ENCODE results near the gene GNAT1. TPM values are rescaled to one million over a fixed set of nuclear protein-coding genes. Genes with fewer than 3 reads are reported as not detected.

The GNAT1 gene
- polyA plus RNA-seq (0.05 to 0.12 TPM in 2 of 3 replicates, not detected in the other), polyA minus RNA-seq (0.13 to 0.86 TPM in 2 of 3 replicates, not detected in the other)
- polyA plus RNA-seq (2011; ENCODE audit: low read depth), result not detected
- not detected in 2 replicates for polyA plus RNA-seq (2011; cell fraction: cytosol; rRNA removed)
- 0.40 and 0.56 TPM in 2 replicates for polyA plus RNA-seq (2011; cell fraction: nucleus; rRNA removed)
- polyA plus RNA-seq (2012; ENCODE audit: low replicate concordance), result not detected in 2 replicates
- polyA minus RNA-seq (2011; cell fraction: cytosol; rRNA and poly(A)+ RNA removed), result not detected
- polyA minus RNA-seq (2011; cell fraction: nucleus; rRNA and poly(A)+ RNA removed), result 0.32 and 0.47 TPM in 2 replicates

DNA sequence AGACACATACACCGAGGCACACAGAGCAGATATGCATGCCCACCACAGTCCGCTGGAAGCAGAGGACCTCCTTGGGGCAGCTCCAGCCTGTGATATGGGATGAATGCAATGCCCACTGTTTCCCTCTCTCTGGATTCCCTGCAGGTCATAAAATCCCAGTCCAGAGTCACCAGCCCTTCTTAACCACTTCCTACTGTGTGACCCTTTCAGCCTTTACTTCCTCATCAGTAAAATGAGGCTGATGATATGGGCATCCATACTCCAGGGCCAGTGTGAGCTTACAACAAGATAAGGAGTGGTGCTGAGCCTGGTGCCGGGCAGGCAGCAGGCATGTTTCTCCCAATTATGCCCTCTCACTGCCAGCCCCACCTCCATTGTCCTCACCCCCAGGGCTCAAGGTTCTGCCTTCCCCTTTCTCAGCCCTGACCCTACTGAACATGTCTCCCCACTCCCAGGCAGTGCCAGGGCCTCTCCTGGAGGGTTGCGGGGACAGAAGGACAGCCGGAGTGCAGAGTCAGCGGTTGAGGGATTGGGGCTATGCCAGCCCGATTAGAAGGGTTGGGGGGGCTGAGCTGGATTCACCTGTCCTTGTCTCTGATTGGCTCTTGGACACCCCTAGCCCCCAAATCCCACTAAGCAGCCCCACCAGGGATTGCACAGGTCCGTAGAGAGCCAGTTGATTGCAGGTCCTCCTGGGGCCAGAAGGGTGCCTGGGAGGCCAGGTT is at the start of gene GNAT1:
Gene GNAT1, plus strand, starts transcription at position 675 of the 725 bp plus-strand sequence. CDS start 116 bp downstream, outside the sequence.
- Histone ChIP-seq H3K4me3 (ENCODE audit: control insufficient read depth in 2 of 3, extremely low read depth in 1 of 3, insufficient read depth in 2 of 3, low read depth in 1 of 3, low read length in 3 of 3) (no peak within 1 kb of the TSS), H3K27ac (ENCODE audit: control insufficient read depth, insufficient read depth, low read length) (no peak within 1 kb of the TSS), H3K27me3 (ENCODE audit: control insufficient read depth, extremely low read depth, insufficient read depth, low read length) (peaks cover 25% of the 10 kb centered on the region), H3K4me1 (ENCODE audit: control insufficient read depth, extremely low read depth, insufficient read depth, low read length) (no peaks in the 10 kb centered on the region), H3K9me3 (ENCODE audit: control insufficient read depth, low read depth, low read length) (no peaks in the 10 kb centered on the region), H3K4me2 (ENCODE audit: control insufficient read depth, extremely low read depth, insufficient read depth, low read depth, low read length) (no peak within 1 kb of the TSS), H3K79me2 (ENCODE audit: control insufficient read depth, insufficient read depth, low read length) (no peaks in the 10 kb centered on the region), H2AFZ (ENCODE audit: control insufficient read depth, low read length) (no peak within 1 kb of the TSS), H4K20me1 (ENCODE audit: control insufficient read depth, extremely low read depth, insufficient read depth, low read length) (peaks cover 11% of the 10 kb centered on the region), H3K9ac (ENCODE audit: control insufficient read depth, extremely low read depth, insufficient read depth, low read length) (no peak within 1 kb of the TSS), H3K36me3 (ENCODE audit: control insufficient read depth in 2 of 2, extremely low read depth in 1 of 2, insufficient read depth in 2 of 2, low read length in 2 of 2) (peaks cover 14 to 16% of the 10 kb centered on the region in 2 experiments), H3K9me1 (ENCODE audit: control insufficient read depth, extremely low read depth, insufficient read depth, low read length) (no peaks in the 10 kb centered on the region)
- FAIRE-seq (no peak), DNase-seq (ENCODE audit: low read depth, low spot score) (no peak)
- TF ChIP-seq EZH2 (IDR thresholded peaks at IDR 0.05; ENCODE audit: low read length), result no peak
- dilution Hi-C loops (cut with MboI; ENCODE audit: extremely low pct_ligation_motif_present, low sequenced_read_pairs), result no loop called here

GRCh38 chr3:50146316-50146901 is 45.0 kb upstream of the GNAT1 start:
- Histone ChIP-seq H2AFZ (ENCODE audit: control insufficient read depth, low read length) (no peak overlapping the region), H3K4me2 (ENCODE audit: control insufficient read depth, extremely low read depth, insufficient read depth, low read depth, low read length) (peak overlapping the region; percentile 2), H4K20me1 (ENCODE audit: control insufficient read depth, extremely low read depth, insufficient read depth, low read length) (no peaks in the 10 kb centered on the region), H3K9me1 (ENCODE audit: control insufficient read depth, extremely low read depth, insufficient read depth, low read length) (no peaks in the 10 kb centered on the region), H3K36me3 (ENCODE audit: control insufficient read depth in 2 of 2, extremely low read depth in 1 of 2, insufficient read depth in 2 of 2, low read length in 2 of 2) (no peaks in the 10 kb centered on the region), H3K9me3 (ENCODE audit: control insufficient read depth, low read depth, low read length) (no peaks in the 10 kb centered on the region), H3K27ac (ENCODE audit: control insufficient read depth, insufficient read depth, low read length) (no peak overlapping the region), H3K27me3 (ENCODE audit: control insufficient read depth, extremely low read depth, insufficient read depth, low read length) (no peaks in the 10 kb centered on the region), H3K4me1 (ENCODE audit: control insufficient read depth, extremely low read depth, insufficient read depth, low read length) (peaks cover 29% of the 10 kb centered on the region), H3K4me3 (ENCODE audit: control insufficient read depth in 2 of 3, extremely low read depth in 1 of 3, insufficient read depth in 2 of 3, low read depth in 1 of 3, low read length in 3 of 3) (no peak overlapping the region), H3K79me2 (ENCODE audit: control insufficient read depth, insufficient read depth, low read length) (no peaks in the 10 kb centered on the region), H3K9ac (ENCODE audit: control insufficient read depth, extremely low read depth, insufficient read depth, low read length) (no peak overlapping the region)
- dilution Hi-C loops (cut with MboI; ENCODE audit: extremely low pct_ligation_motif_present, low sequenced_read_pairs), result no loop called here
- FAIRE-seq (peak; percentile 79), DNase-seq (ENCODE audit: low read depth, low spot score) (no peak)
- TF ChIP-seq CTCF (optimal IDR thresholded peaks at IDR 0.05 in 1 of 3, IDR thresholded peaks at IDR 0.05 in 1 of 3, conservative IDR thresholded peaks at IDR 0.05 in 1 of 3; ENCODE audit: extremely low read depth in 1 of 3, insufficient read depth in 2 of 3, low read length in 3 of 3) (no peak), EZH2 (IDR thresholded peaks at IDR 0.05; ENCODE audit: low read length) (no peak)
